Activated CD4-positive, alpha-beta T cell treated with anti-CD3 and anti-CD28 coated beads for 24 hours (primary cell): ENCODE data around the gene SLC25A28.

Source experiments
- DNase-seq, 2 donors: peaks; one replicate each; pipeline ENCODE4 v3.0.0-alpha.2; 2020; ENCODE audit warnings: low read depth in 2 of 2

The SLC25A28 gene

DNA sequence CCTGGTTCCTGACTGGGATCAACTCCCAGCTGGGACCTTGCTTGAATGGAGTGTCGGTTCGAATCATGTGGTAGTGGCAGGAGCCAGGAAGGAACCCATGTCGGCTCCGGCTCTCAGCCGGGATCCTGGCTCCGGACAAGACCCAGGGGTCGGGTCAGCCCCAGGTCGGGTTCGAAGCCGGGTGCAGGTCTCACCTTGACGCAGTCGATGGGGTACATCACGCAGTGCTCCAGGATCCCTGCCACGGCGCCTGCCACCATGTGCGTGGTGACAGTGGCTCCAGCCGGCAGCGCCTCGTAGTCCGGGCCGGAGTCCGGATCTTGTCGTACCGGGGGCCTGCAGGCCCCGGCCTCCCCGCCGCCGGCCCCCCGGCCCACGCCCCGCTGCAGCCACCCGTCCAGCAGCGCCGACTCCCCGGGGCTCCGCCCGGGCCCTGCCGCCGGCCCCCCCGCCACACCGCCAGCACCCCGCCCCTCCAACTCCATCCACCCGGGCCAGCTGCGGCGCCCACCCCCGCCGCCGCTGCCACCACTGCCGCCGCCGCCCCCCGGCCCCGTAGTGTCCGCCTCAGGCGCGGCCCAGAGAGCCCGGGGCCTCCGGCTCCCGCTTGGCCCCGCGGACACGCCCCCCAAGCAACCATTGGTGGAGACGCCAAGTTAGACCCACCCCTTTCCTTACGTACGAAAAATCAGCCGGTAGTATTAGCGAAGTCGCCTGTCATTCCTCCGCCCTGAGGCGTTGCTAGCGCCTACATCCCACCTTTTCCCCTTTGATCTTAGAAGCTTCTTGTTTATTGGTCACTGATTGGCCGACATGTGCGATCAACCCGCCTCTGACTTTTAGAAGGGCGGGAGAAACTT lies at the start of gene SLC25A28:
Gene SLC25A28 (minus strand): TSS at position 589 of the 860 bp plus-strand sequence. CDS start 104 bp downstream, at position 485.
- peak; percentile 86 to 89 for DNase-seq

DNA sequence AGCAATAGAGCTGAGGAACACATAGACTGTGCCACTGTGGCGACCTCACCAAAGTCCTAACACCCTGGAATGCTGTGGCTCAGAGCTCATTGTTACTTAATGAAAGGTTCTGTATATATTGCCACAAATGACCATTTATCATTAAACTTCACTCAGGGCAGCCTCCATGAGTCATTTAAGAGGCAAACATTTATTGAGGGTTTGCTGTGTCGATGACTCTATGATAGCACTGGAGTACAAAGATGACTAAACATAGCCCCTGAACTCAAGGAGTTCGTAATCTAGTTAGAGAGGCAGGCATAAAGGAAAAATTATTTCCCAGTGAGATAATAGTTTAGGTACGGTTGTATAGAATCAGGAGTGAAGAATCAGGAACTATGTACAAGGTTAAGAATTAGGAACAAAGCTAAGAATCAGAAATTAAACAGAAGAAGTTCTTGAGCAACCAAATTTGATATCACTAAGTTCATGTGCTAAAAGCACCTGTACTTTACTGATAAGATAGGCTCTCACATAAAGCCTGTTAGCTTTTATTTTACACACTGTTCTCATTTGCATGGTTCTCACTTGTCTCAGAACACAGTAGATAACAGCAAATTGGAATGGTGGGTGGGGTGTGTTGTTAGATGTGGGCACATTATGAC lies 47.0 kb upstream of the SLC25A28 start:
- no peak for DNase-seq

DNA sequence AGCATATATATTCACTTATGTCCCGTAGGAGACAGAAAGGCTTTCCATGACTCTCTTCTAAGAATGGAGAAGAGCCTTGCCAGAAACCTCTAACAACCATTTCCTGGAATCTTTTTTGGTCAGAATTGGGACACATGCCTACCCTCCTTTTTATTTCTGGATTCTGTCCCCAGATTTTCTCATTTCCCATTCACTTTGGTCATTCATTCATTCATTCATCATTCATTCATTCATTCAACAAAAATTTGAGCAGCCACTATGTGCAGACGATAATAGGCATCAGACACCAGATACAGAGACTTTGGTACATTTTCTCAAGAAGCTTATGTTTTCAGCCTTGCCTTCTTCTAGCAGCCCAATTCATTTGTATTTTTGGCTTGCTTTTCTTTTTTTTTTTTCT lies 45.1 kb upstream of the SLC25A28 start:
- DNase-seq, result no peak

DNA sequence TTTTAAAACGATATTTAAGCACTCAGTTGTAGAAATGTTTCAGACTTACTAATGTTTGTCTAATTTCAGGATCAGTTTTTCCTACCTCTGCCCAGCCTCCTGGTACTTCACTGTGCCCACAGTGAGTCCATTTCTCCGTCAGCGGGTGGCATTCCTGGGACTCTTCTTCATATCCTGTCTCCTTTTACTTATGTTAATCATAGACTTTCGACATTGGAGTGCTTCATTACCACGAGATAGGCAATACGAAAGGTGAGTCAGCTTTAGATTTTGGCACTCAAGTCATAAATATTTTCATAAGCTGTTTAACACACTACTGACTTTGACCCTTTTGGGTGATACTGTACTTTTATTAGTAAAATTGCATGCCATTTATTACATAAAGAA lies 41.1 kb upstream of the SLC25A28 start:
- DNase-seq, result no peak

DNA sequence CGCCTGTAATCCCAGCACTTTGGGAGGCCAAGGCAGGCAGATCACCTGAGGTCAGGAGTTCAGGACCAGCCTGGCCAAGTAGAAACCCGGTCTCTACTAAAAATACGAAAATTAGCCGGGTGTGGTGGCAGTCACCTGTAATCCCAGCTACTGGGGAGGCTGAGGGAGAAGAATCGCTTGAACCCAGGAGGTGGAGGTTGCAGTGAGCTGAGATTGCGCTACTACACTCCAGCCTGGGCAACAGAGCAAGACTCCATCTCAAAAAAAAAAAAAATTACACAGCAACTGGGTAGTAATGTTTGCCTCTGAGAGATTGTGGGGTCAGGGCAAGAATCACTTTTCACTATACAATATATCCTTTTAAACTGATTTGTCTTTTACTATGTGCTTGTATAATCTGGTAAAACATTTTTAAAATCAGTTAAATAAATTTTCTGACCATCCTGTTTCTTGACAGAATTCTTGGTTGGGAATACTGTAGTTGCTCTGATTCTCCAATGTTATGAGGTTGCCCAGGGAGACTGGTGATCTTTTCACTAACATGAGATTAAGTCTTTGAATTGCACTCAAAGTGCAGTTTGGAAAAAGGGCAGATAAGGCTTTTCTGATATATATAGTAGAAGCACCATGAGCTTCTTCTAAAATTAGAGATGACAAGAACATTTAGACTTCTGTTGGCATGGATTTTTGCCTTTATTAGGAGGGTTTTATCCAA lies 40.6 kb upstream of the SLC25A28 start:
- no peak for DNase-seq

DNA sequence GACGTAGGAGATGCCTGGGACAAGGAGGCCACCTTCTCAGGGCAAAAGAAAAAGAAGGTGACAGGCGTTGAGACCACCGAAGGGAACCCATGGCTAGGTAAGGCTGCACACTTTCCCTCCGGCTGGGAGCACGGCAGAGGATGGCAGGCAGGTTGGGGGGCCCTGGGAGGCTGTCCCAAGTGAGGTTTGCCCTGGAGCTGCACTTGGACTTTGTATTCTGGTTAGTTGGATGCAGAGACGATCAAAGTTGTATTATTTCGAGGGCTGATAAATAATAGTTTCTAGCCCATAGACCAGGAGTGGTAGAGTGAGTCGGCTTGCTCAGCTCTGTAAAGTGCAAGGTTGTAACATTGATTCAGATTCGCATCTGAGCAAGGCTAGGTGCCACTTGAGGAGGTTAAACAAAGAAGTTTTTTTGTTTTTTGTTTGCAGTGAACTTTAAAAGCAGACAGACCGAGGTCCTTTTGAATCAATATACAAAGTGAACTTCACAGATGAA lies 39.7 kb upstream of the SLC25A28 start:
- no peak for DNase-seq

GRCh38 chr10:99659031-99659867 lies 39.0 kb upstream of the SLC25A28 start, which contains the start of gene ENTPD7:
Gene ENTPD7, plus strand, starts transcription at chr10:99659509. Its CDS starts 448 bp downstream, at chr10:99659957.
- peak; percentile 85 to 89 for DNase-seq

- peak; percentile 21 to 52 for DNase-seq
Measured at GRCh38 chr10:99658622-99659030, 38.4 kb upstream of the SLC25A28 start.

GRCh38 chr10:99656199-99657064 lies 36.2 kb upstream of the SLC25A28 start:
- no peak for DNase-seq

DNA sequence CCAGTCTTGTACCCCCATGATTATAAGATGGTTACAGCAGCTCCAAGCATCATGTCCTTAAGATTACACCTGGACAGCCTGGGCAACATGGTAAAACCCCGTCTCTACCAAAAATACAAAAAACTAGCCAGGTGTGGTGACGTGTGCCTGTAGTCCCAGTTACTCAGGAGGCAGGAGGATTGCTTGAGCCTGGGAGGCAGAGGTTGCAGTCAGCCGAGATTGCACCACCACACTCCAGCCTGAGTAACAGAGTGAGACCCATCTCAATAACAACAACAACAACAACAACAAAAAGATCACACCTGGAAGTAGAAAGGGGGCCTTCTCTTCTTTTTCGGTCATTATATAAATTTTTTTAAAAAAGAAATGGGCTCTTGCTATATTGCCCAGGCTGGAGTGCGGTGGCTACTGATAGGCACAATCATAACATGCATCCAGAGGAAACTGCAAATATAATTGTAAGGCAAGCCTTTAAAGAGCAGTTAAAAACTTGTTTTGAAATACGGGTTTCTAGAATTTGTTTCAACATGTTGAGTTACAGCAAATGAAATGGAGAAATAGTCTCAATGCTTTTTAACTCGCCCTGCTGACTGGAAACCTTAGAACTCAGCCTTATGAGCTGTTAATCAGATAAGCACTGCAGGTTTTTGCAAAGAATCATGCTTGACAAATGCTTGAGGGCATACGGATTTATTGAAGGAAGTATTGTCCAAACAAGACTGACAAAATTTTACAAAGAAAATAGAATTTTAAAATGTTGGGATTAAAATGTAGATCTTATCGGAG lies 34.3 kb upstream of the SLC25A28 start:
- no peak for DNase-seq

DNA sequence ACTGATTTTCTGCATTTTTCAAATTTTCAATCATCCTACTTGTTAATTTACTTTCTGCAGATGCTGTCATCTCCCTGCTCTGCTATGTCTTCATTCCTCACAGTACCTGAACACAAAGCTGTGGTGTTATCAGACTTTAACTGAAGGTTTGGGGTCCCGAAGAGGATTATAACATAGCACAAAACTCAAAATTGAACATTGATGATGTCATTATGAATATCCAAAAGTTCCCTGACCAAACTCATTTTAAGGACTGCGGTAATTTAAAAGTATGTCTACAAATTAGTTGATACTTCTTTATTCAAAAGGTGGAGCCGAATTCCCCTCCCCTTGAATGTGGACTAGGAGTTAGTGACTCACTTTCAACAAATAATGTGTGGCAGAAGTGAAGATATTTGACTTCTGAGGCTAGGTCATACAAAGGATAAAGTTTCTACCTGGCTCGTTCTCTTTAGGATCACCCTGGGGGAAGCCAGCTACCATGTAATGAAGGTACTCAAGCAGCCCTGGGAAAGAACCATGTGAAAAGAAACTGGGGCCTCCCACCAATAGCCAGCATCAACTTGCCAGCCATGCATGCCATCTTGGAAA lies 32.7 kb upstream of the SLC25A28 start:
- no peak for DNase-seq

- no peak for DNase-seq
Measured at GRCh38 chr10:99648717-99649116, 28.5 kb upstream of the SLC25A28 start.

GRCh38 chr10:99647601-99648151 lies 27.4 kb upstream of the SLC25A28 start:
- no peak for DNase-seq

GRCh38 chr10:99633832-99634231 lies 13.6 kb upstream of the SLC25A28 start:
- DNase-seq, result no peak

DNA sequence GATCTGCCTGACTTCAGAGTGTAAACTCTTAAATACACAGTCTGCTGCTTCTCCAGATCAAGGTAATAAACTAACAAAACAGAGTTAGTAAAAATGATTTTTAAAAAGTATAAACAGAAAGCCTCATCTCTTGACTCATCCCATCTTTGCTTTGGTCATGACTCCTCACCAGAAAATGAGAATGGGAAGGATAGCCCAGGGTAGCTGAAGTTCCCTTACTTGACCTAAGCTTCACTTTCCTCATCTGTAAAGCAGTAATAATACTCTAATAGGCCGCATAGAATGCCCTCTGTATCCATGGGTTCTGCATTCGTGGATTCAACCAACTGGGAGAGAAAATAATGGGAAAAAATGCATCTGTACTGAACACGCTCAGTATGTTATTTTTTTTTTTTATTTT lies 11.3 kb upstream of the SLC25A28 start:
- DNase-seq, result no peak

- DNase-seq, result no peak
Measured at GRCh38 chr10:99630991-99631390, 10.8 kb upstream of the SLC25A28 start.

- DNase-seq, result no peak
Measured at GRCh38 chr10:99630433-99630832, 10.2 kb upstream of the SLC25A28 start.

GRCh38 chr10:99629625-99629978 lies 9.4 kb upstream of the SLC25A28 start:
- DNase-seq, result no peak
